Glutamatergic neuron (in vitro differentiated cells): ENCODE measurements around the gene CFAP58. TPM values are rescaled to one million over a fixed set of nuclear protein-coding genes. Genes with fewer than 3 reads are reported as not detected.

Experiments used
- DNase-seq: peaks from one replicate; pipeline ENCODE4 v3.0.0; 2022
- H3K27ac Mint-ChIP-seq: one replicate; pipeline ENCODE4 v1.8.0; 2020; ENCODE audit warnings: mild to moderate bottlenecking, mixed read lengths, inconsistent platforms; ENCODE audit not compliant: unreplicated experiment
- H3K27me3 Mint-ChIP-seq: one replicate; pipeline ENCODE4 v1.8.0; 2020; ENCODE audit warnings: mild to moderate bottlenecking, moderate library complexity, mixed read lengths, inconsistent platforms; ENCODE audit not compliant: unreplicated experiment
- H3K36me3 Mint-ChIP-seq: one replicate; pipeline ENCODE4 v1.8.0; 2020; ENCODE audit warnings: mild to moderate bottlenecking, mixed read lengths, inconsistent platforms; ENCODE audit not compliant: unreplicated experiment
- H3K4me1 Mint-ChIP-seq: one replicate; pipeline ENCODE4 v1.8.0; 2020; ENCODE audit warnings: mild to moderate bottlenecking, low read depth, mixed read lengths, inconsistent platforms; ENCODE audit not compliant: unreplicated experiment
- H3K4me3 Mint-ChIP-seq: one replicate; pipeline ENCODE4 v1.8.0; 2020; ENCODE audit warnings: mild to moderate bottlenecking, mixed read lengths, inconsistent platforms; ENCODE audit not compliant: unreplicated experiment
- H3K9me3 Mint-ChIP-seq: one replicate; pipeline ENCODE4 v1.8.0; 2020; ENCODE audit warnings: mild to moderate bottlenecking, moderate library complexity, mixed read lengths, inconsistent platforms; ENCODE audit not compliant: unreplicated experiment
- CTCF ChIP-seq: fragments of 200-600 bp; sonication (generic); IDR thresholded peaks from one replicate; pipeline ENCODE4 v1.5.0; 2021; ENCODE audit not compliant: partially characterized antibody, unreplicated experiment
- total RNA-seq: library from RNA; stranded (reverse); fragmentation: NEBNext Ultra II Directional; extraction: Animal tissue kit (Norgen Biotek cat#: 25700); gene quantifications from one replicate; pipeline ENCODE4 v1.2.1, GENCODE V29; 2021; ENCODE audit not compliant: unreplicated experiment

Gene CFAP58
- total RNA-seq, 1 donor from 2014 or later, result 2.2 TPM

GRCh38 chr10:104429846-104430245, 76.2 kb downstream of the CFAP58 start:
- H3K27ac Mint-ChIP-seq, result no peak overlapping the region
- no peak for DNase-seq
- no peaks in the 10 kb centered on the region for H3K4me1 Mint-ChIP-seq
- no peaks in the 10 kb centered on the region for H3K27me3 Mint-ChIP-seq
- no peaks in the 10 kb centered on the region for H3K36me3 Mint-ChIP-seq
- no peak overlapping the region for H3K4me3 Mint-ChIP-seq
- H3K9me3 Mint-ChIP-seq, result no peaks in the 10 kb centered on the region
- TF ChIP-seq CTCF, result no peak

- H3K4me3 Mint-ChIP-seq, result no peak overlapping the region
- TF ChIP-seq CTCF, result no peak
- no peaks in the 10 kb centered on the region for H3K4me1 Mint-ChIP-seq
Measured at GRCh38 chr10:104430360-104430759, 76.7 kb downstream of the CFAP58 start.

GRCh38 chr10:104433669-104434068, 80.0 kb downstream of the CFAP58 start:
- DNase-seq, result no peak
- Mint-ChIP-seq H3K4me1 (peaks cover 6% of the 10 kb centered on the region), H3K27ac (no peak overlapping the region), H3K27me3 (no peaks in the 10 kb centered on the region), H3K36me3 (no peaks in the 10 kb centered on the region), H3K9me3 (no peaks in the 10 kb centered on the region), H3K4me3 (no peak overlapping the region)
- TF ChIP-seq CTCF, result no peak

More at GRCh38 chr10:104430360-104430759, 76.7 kb downstream of the CFAP58 start:
- no peak overlapping the region for H3K27ac Mint-ChIP-seq
- no peaks in the 10 kb centered on the region for H3K27me3 Mint-ChIP-seq
- H3K36me3 Mint-ChIP-seq, result no peaks in the 10 kb centered on the region
- DNase-seq, result no peak
- H3K9me3 Mint-ChIP-seq, result no peaks in the 10 kb centered on the region

DNA sequence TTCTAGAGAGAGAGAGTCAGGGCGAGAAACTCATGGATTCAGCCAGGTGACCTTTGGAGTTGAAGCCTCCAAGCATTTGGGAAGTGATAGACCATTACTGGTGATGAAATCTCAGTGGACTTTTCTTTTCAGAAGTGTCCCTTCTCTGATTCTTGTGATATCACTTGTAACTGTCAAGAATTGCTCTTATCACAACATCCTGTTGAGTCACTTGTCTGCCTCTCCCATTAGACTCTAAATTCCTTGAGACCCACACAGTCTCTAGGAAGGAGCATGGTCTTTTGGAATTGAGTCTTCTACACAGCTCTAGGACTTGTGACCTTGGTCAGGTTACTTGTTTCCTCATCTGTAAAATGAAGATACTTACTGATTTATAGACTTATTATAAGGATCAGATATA, 81.0 kb downstream of the CFAP58 start:
- Mint-ChIP-seq H3K36me3 (no peaks in the 10 kb centered on the region), H3K27ac (no peak overlapping the region), H3K27me3 (no peaks in the 10 kb centered on the region), H3K4me3 (no peak overlapping the region), H3K9me3 (no peaks in the 10 kb centered on the region), H3K4me1 (peaks cover 6% of the 10 kb centered on the region)
- no peak for DNase-seq
- no peak for TF ChIP-seq CTCF

- H3K4me1 Mint-ChIP-seq, result peaks cover 6% of the 10 kb centered on the region
- H3K4me3 Mint-ChIP-seq, result no peak overlapping the region
- peak; percentile 24 for DNase-seq
- no peaks in the 10 kb centered on the region for H3K9me3 Mint-ChIP-seq
- no peak for TF ChIP-seq CTCF
- no peaks in the 10 kb centered on the region for H3K36me3 Mint-ChIP-seq
- no peak overlapping the region for H3K27ac Mint-ChIP-seq
- H3K27me3 Mint-ChIP-seq, result no peaks in the 10 kb centered on the region
Measured at GRCh38 chr10:104435822-104436221, 82.2 kb downstream of the CFAP58 start.
